ENCODE measurements around the gene CACNA1C.

CACNA1C gene

DNA sequence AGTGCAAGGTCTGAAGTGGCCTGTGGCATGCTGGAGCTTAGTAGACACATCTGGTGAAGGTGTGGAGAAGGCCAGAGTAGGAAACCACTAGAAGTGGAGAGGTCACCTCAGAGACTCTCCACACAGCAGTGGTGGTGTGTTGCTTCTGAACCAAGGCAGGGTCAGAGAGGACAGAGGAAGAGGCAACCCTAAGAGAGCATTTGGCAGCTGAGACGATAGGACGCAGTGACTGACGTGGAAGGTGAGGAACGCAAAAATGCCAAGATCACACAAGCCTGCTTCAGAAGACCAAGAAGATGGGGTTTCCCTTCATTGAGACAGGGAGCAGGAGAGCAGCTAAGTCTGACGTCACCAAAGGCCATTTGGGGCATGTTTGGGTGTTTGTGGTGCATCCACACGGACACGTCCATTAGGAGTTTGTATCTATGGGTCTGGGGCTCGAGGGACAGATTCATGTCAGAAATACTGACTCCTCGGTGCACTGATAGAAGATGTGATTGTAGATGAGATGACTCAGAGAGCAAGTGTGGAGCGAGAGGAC is 338.1 kb downstream of the CACNA1C start:
- no peaks in the 10 kb centered on the region for H3K36me3 ChIP-seq
- no peaks in the 10 kb centered on the region for H3K4me1 ChIP-seq
- H3K9ac ChIP-seq = no peak overlapping the region
- no peak overlapping the region for H3K4me3 ChIP-seq
- no peaks in the 10 kb centered on the region for H4K20me1 ChIP-seq
- no peak overlapping the region for H3K4me2 ChIP-seq
- H3K27me3 ChIP-seq = no peaks in the 10 kb centered on the region; a peak in 1 of 22 replicates
- TF ChIP-seq Cebpa-rat (IDR thresholded peaks at IDR 0.05) = no peak
- H3K27ac ChIP-seq = no peak overlapping the region
- no peaks in the 10 kb centered on the region for H3K9me3 ChIP-seq (replicated peaks in 1 of 11)

DNA sequence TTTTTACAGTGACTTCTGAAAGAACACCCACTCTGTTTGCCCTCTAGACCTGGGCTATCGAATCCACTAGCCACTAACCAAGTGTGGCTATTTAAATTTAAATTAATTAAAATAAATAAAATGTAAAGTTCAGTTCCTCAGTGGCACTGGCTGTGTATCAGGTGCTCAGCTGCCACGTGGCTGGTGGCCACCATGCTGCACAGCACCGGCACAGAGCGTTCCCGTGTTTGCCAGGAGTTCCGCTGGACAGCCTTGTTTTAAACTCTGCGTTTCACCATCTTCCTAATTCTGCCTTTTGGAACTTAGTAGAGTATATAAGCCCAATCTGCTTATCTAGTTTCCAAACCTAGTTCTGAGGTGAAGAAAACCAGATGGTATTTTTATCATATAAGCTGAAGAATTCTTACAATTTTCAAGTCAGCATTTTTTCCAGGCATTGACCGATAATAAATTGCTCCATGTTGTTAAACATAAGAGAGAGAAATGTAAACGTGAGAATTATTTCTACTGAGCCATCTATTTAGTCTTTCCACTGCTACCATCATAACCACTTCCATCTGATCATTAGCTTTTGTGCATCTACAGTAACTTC is 339.0 kb downstream of the CACNA1C start:
- Histone ChIP-seq H3K9ac (no peak overlapping the region), H3K27ac (no peak overlapping the region), H4K20me1 (no peaks in the 10 kb centered on the region), H3K4me1 (no peaks in the 10 kb centered on the region), H3K9me3 (replicated peaks in 1 of 11) (no peaks in the 10 kb centered on the region), H3K4me2 (no peak overlapping the region), H3K4me3 (no peak overlapping the region), H3K27me3 (no peaks in the 10 kb centered on the region), H3K36me3 (no peaks in the 10 kb centered on the region)
- TF ChIP-seq Cebpa-rat (IDR thresholded peaks at IDR 0.05) = no peak

DNA sequence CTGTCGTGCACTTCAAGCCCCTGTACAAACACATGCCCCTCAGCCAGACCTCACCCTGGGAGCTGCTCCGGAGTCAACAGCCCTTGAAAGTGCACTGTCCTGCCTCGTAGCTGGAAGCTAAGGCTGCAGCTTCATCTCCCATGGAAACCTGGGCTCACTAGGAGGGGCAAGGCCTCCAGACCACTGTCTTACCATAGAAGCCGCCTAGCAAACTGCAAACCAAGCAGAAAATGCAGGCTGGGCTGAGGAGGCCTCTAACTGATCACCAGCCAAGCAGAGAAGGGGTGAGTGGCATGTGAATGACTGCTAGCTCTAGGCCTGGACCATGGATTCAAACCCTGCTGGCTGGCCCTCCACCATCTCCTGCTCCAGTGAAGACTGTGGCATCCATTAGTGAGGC is 340.2 kb downstream of the CACNA1C start:
- no peak overlapping the region for H3K9ac ChIP-seq
- no peak overlapping the region for H3K4me2 ChIP-seq
- no peak overlapping the region for H3K27ac ChIP-seq
- no peak overlapping the region for H3K4me3 ChIP-seq
- H3K9me3 ChIP-seq (replicated peaks in 1 of 11) = no peaks in the 10 kb centered on the region
- no peaks in the 10 kb centered on the region for H3K4me1 ChIP-seq
- TF ChIP-seq Cebpa-rat (IDR thresholded peaks at IDR 0.05) = no peak
- H4K20me1 ChIP-seq = no peaks in the 10 kb centered on the region
- no peaks in the 10 kb centered on the region for H3K36me3 ChIP-seq
- H3K27me3 ChIP-seq = no peaks in the 10 kb centered on the region

- Histone ChIP-seq H3K9ac (no peak overlapping the region), H3K4me2 (no peak overlapping the region), H3K9me3 (replicated peaks in 1 of 11) (no peaks in the 10 kb centered on the region), H3K36me3 (no peaks in the 10 kb centered on the region), H3K27ac (no peak overlapping the region), H3K4me1 (no peaks in the 10 kb centered on the region), H4K20me1 (no peaks in the 10 kb centered on the region), H3K4me3 (no peak overlapping the region), H3K27me3 (no peaks in the 10 kb centered on the region)
- TF ChIP-seq Cebpa-rat (IDR thresholded peaks at IDR 0.05) = no peak
Observed at GRCh38 chr12:2393996-2394395, 341.2 kb downstream of the CACNA1C start.

DNA sequence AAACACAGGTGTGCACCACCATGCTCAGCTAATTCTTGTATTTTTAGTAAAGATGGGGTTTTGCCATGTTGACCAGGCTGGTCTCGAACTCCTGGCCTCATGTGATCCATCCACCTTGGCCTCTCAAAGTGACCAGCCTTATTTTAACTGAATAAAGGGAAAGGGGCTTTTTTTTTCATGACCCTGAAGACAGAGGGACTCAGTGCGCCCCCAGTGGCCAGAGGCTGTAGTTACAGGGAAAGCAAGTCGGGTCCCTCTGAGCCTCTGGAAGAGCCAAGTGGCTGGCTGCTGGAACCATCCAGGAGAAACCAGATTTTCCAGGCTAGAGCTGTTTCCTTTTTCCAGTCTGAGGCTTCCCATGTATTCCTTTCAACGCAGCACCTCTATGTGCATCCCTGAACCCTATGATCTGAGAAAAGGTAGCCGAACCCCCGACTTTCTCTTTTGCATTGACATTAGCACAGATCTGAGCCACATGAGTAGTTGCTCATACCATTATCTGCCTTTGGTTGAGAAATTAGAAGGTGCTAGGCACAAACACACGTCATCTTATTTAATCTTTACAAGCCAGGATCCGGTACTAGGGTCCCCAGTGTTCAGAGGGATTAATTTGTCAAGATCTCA is 342.7 kb downstream of the CACNA1C start:
- H3K36me3 ChIP-seq = no peaks in the 10 kb centered on the region
- H3K4me1 ChIP-seq = no peaks in the 10 kb centered on the region
- no peak overlapping the region for H3K4me3 ChIP-seq
- TF ChIP-seq Cebpa-rat (IDR thresholded peaks at IDR 0.05) = no peak
- no peak overlapping the region for H3K27ac ChIP-seq
- no peak overlapping the region for H3K4me2 ChIP-seq
- no peak overlapping the region for H3K9ac ChIP-seq
- no peaks in the 10 kb centered on the region for H3K9me3 ChIP-seq (replicated peaks in 1 of 11)
- H3K27me3 ChIP-seq = no peaks in the 10 kb centered on the region
- no peaks in the 10 kb centered on the region for H4K20me1 ChIP-seq

DNA sequence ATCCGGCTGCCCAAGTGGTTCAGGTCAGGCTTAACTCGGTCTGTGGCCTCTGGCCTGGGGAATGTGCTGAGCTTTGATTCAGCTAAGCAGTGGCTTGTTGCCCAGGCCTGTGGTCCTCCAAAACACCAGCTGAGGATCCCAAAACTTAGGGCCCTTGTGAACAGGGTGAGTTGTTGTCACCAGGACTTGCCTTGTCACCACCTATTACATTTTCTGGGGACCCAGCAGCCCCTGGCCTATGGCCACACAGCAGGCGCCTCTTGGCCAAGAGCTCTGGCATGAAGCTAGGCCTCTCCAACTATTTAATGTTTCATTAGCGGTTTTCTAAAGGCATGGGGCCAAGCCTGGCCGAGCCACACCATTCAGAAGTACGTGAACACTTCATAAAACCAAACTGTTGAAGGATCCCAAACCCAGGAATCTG is 343.7 kb downstream of the CACNA1C start:
- Histone ChIP-seq H4K20me1 (no peaks in the 10 kb centered on the region), H3K27ac (no peak overlapping the region), H3K9me3 (replicated peaks in 1 of 11) (no peaks in the 10 kb centered on the region), H3K36me3 (no peaks in the 10 kb centered on the region), H3K9ac (no peak overlapping the region), H3K4me1 (0 out of 20 replicates have a peak, but pooled peaks cover 0 to 6% (median 0%) of the 10 kb centered on the region in 10 experiments), H3K4me2 (no peak overlapping the region), H3K27me3 (no peaks in the 10 kb centered on the region), H3K4me3 (no peak overlapping the region)
- no peak for TF ChIP-seq Cebpa-rat (IDR thresholded peaks at IDR 0.05)

GRCh38 chr12:2397356-2398045 is 344.7 kb downstream of the CACNA1C start:
- Histone ChIP-seq H3K4me2 (no peak overlapping the region), H4K20me1 (no peaks in the 10 kb centered on the region), H3K4me3 (no peak overlapping the region), H3K4me1 (0 out of 20 replicates have a peak, but pooled peaks cover 0 to 6% (median 0%) of the 10 kb centered on the region in 10 experiments), H3K36me3 (no peaks in the 10 kb centered on the region), H3K9ac (no peak overlapping the region), H3K27ac (no peak overlapping the region), H3K27me3 (no peaks in the 10 kb centered on the region), H3K9me3 (replicated peaks in 1 of 11) (no peaks in the 10 kb centered on the region)
- no peak for TF ChIP-seq Cebpa-rat (IDR thresholded peaks at IDR 0.05)

DNA sequence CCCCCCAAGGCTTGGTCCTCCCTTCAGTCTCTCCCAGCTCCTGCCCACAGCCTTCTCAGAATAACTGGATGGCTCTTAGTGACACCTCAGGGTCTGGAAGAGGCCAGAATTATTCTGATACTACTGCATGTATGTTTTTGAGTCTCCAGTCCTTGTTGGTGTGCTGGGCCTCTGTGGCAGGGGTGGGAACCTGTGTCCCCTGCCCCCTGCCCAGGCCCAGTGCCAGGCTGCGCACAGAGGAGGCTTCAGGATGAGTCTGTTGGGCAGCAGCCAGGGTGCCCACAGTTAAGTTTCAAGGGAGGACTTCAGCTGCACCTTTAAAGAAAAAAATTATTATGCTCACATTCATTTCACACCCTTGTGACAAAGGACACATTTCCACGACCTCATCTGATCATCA is 348.3 kb downstream of the CACNA1C start:
- Histone ChIP-seq H3K4me3 (no peak overlapping the region), H3K4me1 (peaks cover 0 to 6% (median 0%) of the 10 kb centered on the region in 10 experiments; a peak in 1 of 20 replicates), H3K9me3 (replicated peaks in 1 of 11) (no peaks in the 10 kb centered on the region), H3K4me2 (no peak overlapping the region), H3K36me3 (no peaks in the 10 kb centered on the region), H3K27ac (no peak overlapping the region), H3K9ac (no peak overlapping the region), H4K20me1 (no peaks in the 10 kb centered on the region), H3K27me3 (no peaks in the 10 kb centered on the region)
- no peak for TF ChIP-seq Cebpa-rat (IDR thresholded peaks at IDR 0.05)

DNA sequence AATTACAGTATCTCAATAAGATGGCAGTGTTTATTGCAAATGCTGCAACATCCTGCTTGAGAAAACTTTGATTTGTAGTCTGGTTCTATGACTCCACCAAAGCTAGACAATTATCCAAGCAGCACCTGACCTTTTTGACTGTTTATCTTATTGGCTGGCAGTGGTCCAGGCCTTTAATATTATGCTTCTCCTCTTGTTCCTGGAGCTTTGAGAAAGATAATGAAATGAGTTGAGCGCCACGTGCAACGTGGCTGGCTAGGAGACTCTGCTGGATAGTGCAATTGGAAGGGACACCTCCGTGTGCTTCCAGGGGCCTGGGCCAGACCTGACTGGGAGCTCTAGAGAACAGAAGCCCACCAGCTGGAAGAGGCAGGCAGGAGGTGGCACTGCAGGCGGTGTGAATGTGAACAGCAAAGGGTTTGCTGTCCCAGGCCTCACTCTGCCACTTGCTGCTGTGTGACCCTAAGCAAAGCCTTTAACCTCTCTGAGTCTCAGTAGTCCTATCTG is 349.3 kb downstream of the CACNA1C start:
- no peak overlapping the region for H3K4me3 ChIP-seq
- no peaks in the 10 kb centered on the region for H4K20me1 ChIP-seq
- no peaks in the 10 kb centered on the region for H3K27me3 ChIP-seq
- H3K9me3 ChIP-seq (replicated peaks in 1 of 11) = no peaks in the 10 kb centered on the region
- no peak overlapping the region for H3K27ac ChIP-seq
- no peaks in the 10 kb centered on the region for H3K36me3 ChIP-seq
- no peak overlapping the region for H3K9ac ChIP-seq
- H3K4me1 ChIP-seq = peaks cover 0 to 6% (median 0%) of the 10 kb centered on the region in 10 experiments; a peak in 1 of 20 replicates
- H3K4me2 ChIP-seq = no peak overlapping the region
- TF ChIP-seq Cebpa-rat (IDR thresholded peaks at IDR 0.05) = no peak
